H1 (cell line): ENCODE data around the gene VSTM2L. TPM values are rescaled to one million over a fixed set of nuclear protein-coding genes. Genes with fewer than 3 reads are reported as not detected.

Experiments
- CTCF ChIA-PET: fragments of 300-600 bp; sonication (Branson Sonifier 250); formaldehyde crosslinking; loops from one replicate; lab custom pipeline; 2021; ENCODE audit not compliant: partially characterized antibody; lab: Charles Lee
- POLR2A ChIA-PET: fragments of 300-600 bp; sonication (Branson Sonifier 250); formaldehyde crosslinking; loops from one replicate; lab custom pipeline; 2021; ENCODE audit warnings: inconsistent platforms; ENCODE audit not compliant: partially characterized antibody; lab: Charles Lee
- DNase-seq, 2 experiments: peaks; one replicate each; pipeline versions ENCODE4 v3.0.0 to v3.0.0-alpha.2; 2010 to 2022; ENCODE audit warnings: low spot score in 2 of 2, low read depth in 1 of 2, mixed read lengths in 1 of 2
- FAIRE-seq: peaks from 2 replicates; lab custom pipeline; 2011; peaks lifted over from hg19 to GRCh38; lab: Jason Lieb, UNC
- H2AFZ ChIP-seq: 2 replicates; pipeline ENCODE4 v1.8.1; 2012; ENCODE audit warnings: low read length, inconsistent platforms
- H2AK5ac ChIP-seq: 2 replicates; pipeline ENCODE4 v1.6.1; 2013; ENCODE audit warnings: low read depth, low read length
- H2BK120ac ChIP-seq: replicated peaks from 2 replicates; pipeline ENCODE3; 2013; ENCODE audit warnings: low read depth, low read length, inconsistent platforms
- H2BK12ac ChIP-seq: 2 replicates; pipeline ENCODE4 v1.6.1; 2013; ENCODE audit warnings: low read depth, low read length
- H2BK15ac ChIP-seq: 2 replicates; pipeline ENCODE4 v1.6.1; 2013; ENCODE audit warnings: low read length
- H2BK20ac ChIP-seq: 2 replicates; pipeline ENCODE4 v1.6.1; 2013; ENCODE audit warnings: low read length
- H2BK5ac ChIP-seq: 2 replicates; pipeline ENCODE4 v1.6.1; 2013; ENCODE audit warnings: low read depth, low read length
- H3K14ac ChIP-seq: 2 replicates; pipeline ENCODE4 v1.6.1; 2013; ENCODE audit warnings: inconsistent platforms; ENCODE audit not compliant: insufficient read length
- H3K18ac ChIP-seq: 2 replicates; pipeline ENCODE4 v1.6.1; 2013; ENCODE audit warnings: low read length; ENCODE audit errors: extremely low read depth
- H3K23ac ChIP-seq: 2 replicates; pipeline ENCODE4 v1.6.1; 2013; ENCODE audit warnings: inconsistent platforms; ENCODE audit not compliant: insufficient read length
- H3K23me2 ChIP-seq: 2 replicates; pipeline ENCODE4 v1.6.1; 2013; ENCODE audit warnings: low read depth, low read length
- H3K27ac ChIP-seq: 2 replicates; pipeline ENCODE4 v1.6.1; 2011; ENCODE audit warnings: low read depth, low read length, inconsistent platforms
- H3K27me3 ChIP-seq, 4 experiments: replicated peaks in 1 of 4; 1 replicate in 1 of 4; 2 replicates in 3 of 4; pipeline versions ENCODE4 v1.6.1 to v1.8.1; 2011 to 2013; ENCODE audit warnings: low read length in 3 of 4, mild to moderate bottlenecking in 3 of 4, inconsistent platforms in 2 of 4, mixed read lengths in 2 of 4, moderate library complexity in 1 of 4; ENCODE audit not compliant: control insufficient read depth in 3 of 4, insufficient read depth in 3 of 4; ENCODE audit errors: extremely low read depth in 1 of 4
- H3K36me3 ChIP-seq, 4 experiments: 2 replicates each; pipeline versions ENCODE4 v1.6.1 to v1.8.1; 2011 to 2013; ENCODE audit warnings: mild to moderate bottlenecking in 4 of 4, low read length in 3 of 4, moderate library complexity in 2 of 4, control low read depth in 1 of 4, inconsistent platforms in 1 of 4; ENCODE audit not compliant: insufficient read depth in 4 of 4, control insufficient read depth in 2 of 4
- H3K4ac ChIP-seq: replicated peaks from 2 replicates; pipeline ENCODE3; 2013; ENCODE audit warnings: low read length, low read depth, mixed read lengths, inconsistent platforms; ENCODE audit not compliant: insufficient read length
- H3K4me1 ChIP-seq, 4 experiments: replicated peaks in 1 of 4; 1 replicate in 1 of 4; 2 replicates in 3 of 4; pipeline versions ENCODE4 v1.6.1 to v1.8.1; 2011 to 2013; ENCODE audit warnings: low read length in 3 of 4, inconsistent platforms in 2 of 4, mixed read lengths in 1 of 4; ENCODE audit not compliant: insufficient read depth in 4 of 4, control insufficient read depth in 3 of 4
- H3K4me2 ChIP-seq, 2 experiments: 2 replicates each; pipeline versions ENCODE4 v1.6.1 to v1.8.1; 2011 to 2013; ENCODE audit warnings: low read depth in 2 of 2, low read length in 2 of 2, control low read depth in 1 of 2, inconsistent platforms in 1 of 2, mild to moderate bottlenecking in 1 of 2; ENCODE audit not compliant: insufficient read depth in 1 of 2
- H3K4me3 ChIP-seq, 4 experiments: fragments of 200-600, 300-600 bp in 1 of 4; sonication (generic), shearing (Covaris generic), sonication (Bioruptor Twin) in 1 of 4; 2 replicates each; pipeline versions ENCODE4 v1.5.1 to v1.8.1; 2011 to 2016; ENCODE audit warnings: low read length in 4 of 4, low read depth in 3 of 4, control low read depth in 2 of 4, inconsistent platforms in 2 of 4, mild to moderate bottlenecking in 2 of 4, mixed read lengths in 1 of 4, moderate library complexity in 1 of 4; ENCODE audit not compliant: insufficient read depth in 2 of 4; ENCODE audit errors: extremely low read depth in 1 of 4
- H3K56ac ChIP-seq: replicated peaks from 2 replicates; pipeline ENCODE3; 2013; ENCODE audit warnings: low read depth, mild to moderate bottlenecking, mixed read lengths, low read length, inconsistent platforms; ENCODE audit not compliant: insufficient read length
- H3K79me1 ChIP-seq: 2 replicates; pipeline ENCODE4 v1.6.1; 2013; ENCODE audit warnings: low read depth, low read length, control low read depth
- H3K79me2 ChIP-seq, 2 experiments: 2 replicates each; pipeline versions ENCODE4 v1.6.1 to v1.8.1; 2012 to 2013; ENCODE audit warnings: low read length in 2 of 2, mild to moderate bottlenecking in 2 of 2, inconsistent platforms in 1 of 2; ENCODE audit not compliant: insufficient read depth in 2 of 2, control insufficient read depth in 1 of 2
- H3K9ac ChIP-seq, 4 experiments: replicated peaks in 1 of 4; 1 replicate in 1 of 4; 2 replicates in 3 of 4; pipeline versions ENCODE4 v1.6.1 to v1.8.1; 2011 to 2013; ENCODE audit warnings: low read depth in 3 of 4, low read length in 3 of 4, control low read depth in 2 of 4, mild to moderate bottlenecking in 2 of 4, moderate library complexity in 2 of 4, inconsistent platforms in 1 of 4; ENCODE audit errors: extremely low read depth in 1 of 4
- H3K9me3 ChIP-seq, 2 experiments: 2 replicates each; pipeline versions ENCODE4 v1.6.1 to v1.8.1; 2012 to 2013; ENCODE audit warnings: mild to moderate bottlenecking in 2 of 2, moderate library complexity in 2 of 2, control low read depth in 1 of 2, inconsistent platforms in 1 of 2, low read depth in 1 of 2, low read length in 1 of 2, mixed read lengths in 1 of 2; ENCODE audit not compliant: insufficient read depth in 2 of 2
- H4K20me1 ChIP-seq, 2 experiments: replicated peaks in 1 of 2; 2 replicates each; pipeline versions ENCODE3 to v1.8.1; 2011 to 2013; ENCODE audit warnings: inconsistent platforms in 2 of 2, low read length in 2 of 2, mild to moderate bottlenecking in 1 of 2; ENCODE audit not compliant: insufficient read depth in 2 of 2, control insufficient read depth in 1 of 2
- H4K5ac ChIP-seq: 2 replicates; pipeline ENCODE4 v1.6.1; 2013; ENCODE audit warnings: low read length, low read depth, mixed read lengths, inconsistent platforms; ENCODE audit not compliant: insufficient read length
- H4K8ac ChIP-seq: 2 replicates; pipeline ENCODE4 v1.8.0; 2013; ENCODE audit warnings: mild to moderate bottlenecking, moderate library complexity, low read length, inconsistent platforms; ENCODE audit not compliant: insufficient read depth; ENCODE audit errors: extremely low read depth
- H4K91ac ChIP-seq: replicated peaks from 2 replicates; pipeline ENCODE3; 2013; ENCODE audit warnings: low read length, mixed read lengths, inconsistent platforms; ENCODE audit not compliant: insufficient read length
- TCF12 ChIP-seq: IDR thresholded peaks from 2 replicates; pipeline ENCODE4 v1.6.1; 2011; ENCODE audit warnings: low read depth, mild to moderate bottlenecking, low read length
- WGBS, 2 experiments: shearing (Covaris generic) in 1 of 2; methylation state at CpG; one replicate each; pipeline versions ENCODE4 v1.1.6 to v1.1.7; 2013 to 2015; ENCODE audit warnings: low lambda C conversion rate in 2 of 2, mixed read lengths in 2 of 2, inconsistent platforms in 1 of 2, low coverage in 1 of 2, missing lambda C conversion rate in 1 of 2; ENCODE audit not compliant: insufficient replicate concordance in 2 of 2, insufficient coverage in 1 of 2, insufficient read length in 1 of 2; ENCODE audit errors: extremely low coverage in 1 of 2, missing lambda C conversion rate in 1 of 2; 5-methylcytosine and 5-hydroxymethylcytosine counted together
- polyA plus RNA-seq, 7 experiments: library from polyadenylated mRNA; depleted of rRNA in 3 of 7; stranded (reverse) in 5 of 7; unstranded in 2 of 7; fragments of >200 nt in 5 of 7; fragments of 200-250 nt in 2 of 7; gene quantifications; 1 replicate in 5 of 7; 2 replicates in 1 of 7; 4 replicates in 1 of 7; pipeline versions ENCODE4 v1.2.1 to v1.2.3, GENCODE V29; 2011 to 2013; ENCODE audit warnings: missing spikeins in 2 of 7, mixed read lengths in 2 of 7
- total RNA-seq: library from RNA; stranded (reverse); fragmentation: NEBNext Ultra II Directional; extraction: Animal tissue kit (Norgen Biotek cat#: 25700); gene quantifications from 2 replicates; pipeline ENCODE4 v1.2.1, GENCODE V29; 2021

VSTM2L gene
- total and polyA plus RNA-seq, 2 of the 8 experiments (the other 6 are each of a cell fraction or from before 2014, with no cell fraction given) = 1.3 to 3.2 TPM

DNA sequence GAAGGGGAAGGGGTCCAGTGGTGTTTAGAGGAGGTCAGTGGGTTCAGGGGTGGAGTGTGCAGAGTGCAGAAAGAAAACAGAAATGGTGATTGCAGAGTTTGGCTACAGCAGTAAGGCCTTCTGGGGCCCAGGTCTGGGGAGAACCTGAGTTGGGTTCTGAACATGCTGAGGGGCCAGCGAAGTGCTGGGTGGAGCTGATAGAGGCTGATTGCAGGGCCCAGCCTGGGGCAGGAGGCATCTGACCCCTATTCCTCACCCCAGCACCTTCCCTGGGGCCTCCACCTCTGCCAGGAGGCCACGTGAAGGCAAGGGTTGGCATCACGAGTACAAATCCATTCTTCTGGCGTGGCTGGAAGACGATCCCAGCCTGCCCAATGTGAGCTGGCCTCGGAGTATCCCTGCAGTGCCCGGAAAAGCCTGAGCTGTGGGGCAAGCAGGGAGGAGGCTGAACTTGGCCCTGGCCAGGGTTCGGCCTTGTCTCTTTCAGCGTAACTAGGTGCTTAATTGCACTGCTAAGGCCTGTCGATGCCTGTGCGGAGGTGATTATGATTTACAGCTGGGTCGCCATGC lies 35.3 kb downstream of the VSTM2L start:
- no peak overlapping the region for H2BK120ac ChIP-seq
- 94% methylated on average over 12 of the region's 12 CpGs; no CpG with 5 or more reads in 1 of the 2 experiments for WGBS, 2 experiments
- no peak overlapping the region for H2BK5ac ChIP-seq
- no peak overlapping the region for H2BK20ac ChIP-seq
- H4K8ac ChIP-seq = no peak overlapping the region
- H2BK12ac ChIP-seq = no peak overlapping the region
- FAIRE-seq = no peak
- H3K23ac ChIP-seq = no peak overlapping the region
- H3K14ac ChIP-seq = no peak overlapping the region
- H3K79me2 ChIP-seq = no peaks in the 10 kb centered on the region
- no peaks in the 10 kb centered on the region for H3K79me1 ChIP-seq
- H3K9me3 ChIP-seq = no peaks in the 10 kb centered on the region
- H3K4me2 ChIP-seq = no peak overlapping the region
- H3K4me1 ChIP-seq = peaks cover 0 to 4% (median 1%) of the 10 kb centered on the region in 4 experiments; a peak in 4 of 7 replicates
- no peaks in the 10 kb centered on the region for H4K20me1 ChIP-seq
- H2BK15ac ChIP-seq = no peak overlapping the region
- H3K4me3 ChIP-seq = no peak overlapping the region
- H3K36me3 ChIP-seq = no peaks in the 10 kb centered on the region
- DNase-seq = no peak
- no peak overlapping the region for H3K18ac ChIP-seq
- no peak overlapping the region for H4K5ac ChIP-seq
- no peak overlapping the region for H3K56ac ChIP-seq
- no peak overlapping the region for H2AFZ ChIP-seq
- H2AK5ac ChIP-seq = no peak overlapping the region
- no peaks in the 10 kb centered on the region for H3K23me2 ChIP-seq
- H3K27me3 ChIP-seq = no peaks in the 10 kb centered on the region
- H3K4ac ChIP-seq = no peak overlapping the region
- no peak overlapping the region for H3K9ac ChIP-seq
- H3K27ac ChIP-seq = no peak overlapping the region
- H4K91ac ChIP-seq = no peak overlapping the region
- ChIA-PET CTCF (interaction anchor here (0.6 to 1.9 kb wide), 6 partner anchors 14 to 101 kb away, joined by 3 to 6 read pairs (median 3); no protein-coding TSS in a partner anchor), POLR2A (interaction anchor here (1.7 kb wide), 1 partner anchor 15 kb away, joined by 4 read pairs; no protein-coding TSS in a partner anchor)
- TF ChIP-seq TCF12 = no peak
